Bronchial epithelial cell (primary cell): ENCODE measurements around the gene KRT72. TPM values are rescaled to one million over a fixed set of nuclear protein-coding genes. Genes with fewer than 3 reads are reported as not detected.

ENCODE experiments used
- DNase-seq: peaks from one replicate; pipeline ENCODE4 v3.0.0-alpha.2; 2010; ENCODE audit warnings: low read depth
- FAIRE-seq: peaks from 2 replicates; lab custom pipeline; 2011; peaks lifted over from hg19 to GRCh38; lab: Jason Lieb, UNC
- H3K27me3 ChIP-seq: 2 replicates; pipeline ENCODE4 v1.5.1; 2011; ENCODE audit warnings: low read length; ENCODE audit not compliant: control insufficient read depth, insufficient read depth
- H3K36me3 ChIP-seq: 2 replicates; pipeline ENCODE4 v1.5.1; 2011; ENCODE audit warnings: low read length; ENCODE audit not compliant: control insufficient read depth, insufficient read depth
- H3K4me3 ChIP-seq: 2 replicates; pipeline ENCODE4 v1.5.1; 2011; ENCODE audit warnings: mild to moderate bottlenecking, low read depth, low read length, control low read depth
- total RNA-seq: library from RNA; depleted of rRNA; stranded (reverse); fragments of >200 nt; gene quantifications from 2 replicates; pipeline ENCODE4 v1.2.1, GENCODE V29; 2014
- TF ChIP-seq, protein P1 (sequence below): IDR thresholded peaks from 2 replicates; pipeline ENCODE4 v1.5.1; 2011; ENCODE audit warnings: mild to moderate bottlenecking, moderate library complexity, low read length, control low read depth, inconsistent platforms; ENCODE audit not compliant: insufficient read depth, severe bottlenecking

KRT72 gene
- total RNA-seq, 1 donor from 2014 or later: not detected

DNA sequence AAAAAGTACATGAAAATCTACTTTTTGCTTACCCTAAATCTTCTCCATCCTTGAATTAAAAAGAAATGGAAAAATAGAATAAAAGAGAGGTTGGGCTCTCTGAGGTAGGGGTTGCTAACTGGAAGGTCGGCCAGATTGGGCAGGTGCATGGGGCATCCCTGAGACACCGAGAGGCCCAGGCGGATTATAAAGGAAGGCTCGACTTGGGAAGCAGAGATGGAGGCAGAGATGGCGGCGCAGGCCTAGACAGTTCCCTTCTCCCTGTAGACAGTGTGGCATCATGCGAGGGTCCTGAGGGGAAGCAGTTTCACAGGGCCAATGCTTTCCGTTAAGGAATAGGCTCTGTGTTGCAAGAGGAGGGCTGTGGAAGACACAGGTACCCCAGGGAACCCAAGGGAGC is 23.9 kb downstream of the KRT72 start:
- Histone ChIP-seq H3K4me3 (no peak overlapping the region), H3K27me3 (no peaks in the 10 kb centered on the region), H3K36me3 (no peaks in the 10 kb centered on the region)
- TF ChIP-seq, protein P1, sequence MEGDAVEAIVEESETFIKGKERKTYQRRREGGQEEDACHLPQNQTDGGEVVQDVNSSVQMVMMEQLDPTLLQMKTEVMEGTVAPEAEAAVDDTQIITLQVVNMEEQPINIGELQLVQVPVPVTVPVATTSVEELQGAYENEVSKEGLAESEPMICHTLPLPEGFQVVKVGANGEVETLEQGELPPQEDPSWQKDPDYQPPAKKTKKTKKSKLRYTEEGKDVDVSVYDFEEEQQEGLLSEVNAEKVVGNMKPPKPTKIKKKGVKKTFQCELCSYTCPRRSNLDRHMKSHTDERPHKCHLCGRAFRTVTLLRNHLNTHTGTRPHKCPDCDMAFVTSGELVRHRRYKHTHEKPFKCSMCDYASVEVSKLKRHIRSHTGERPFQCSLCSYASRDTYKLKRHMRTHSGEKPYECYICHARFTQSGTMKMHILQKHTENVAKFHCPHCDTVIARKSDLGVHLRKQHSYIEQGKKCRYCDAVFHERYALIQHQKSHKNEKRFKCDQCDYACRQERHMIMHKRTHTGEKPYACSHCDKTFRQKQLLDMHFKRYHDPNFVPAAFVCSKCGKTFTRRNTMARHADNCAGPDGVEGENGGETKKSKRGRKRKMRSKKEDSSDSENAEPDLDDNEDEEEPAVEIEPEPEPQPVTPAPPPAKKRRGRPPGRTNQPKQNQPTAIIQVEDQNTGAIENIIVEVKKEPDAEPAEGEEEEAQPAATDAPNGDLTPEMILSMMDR: no peak
- FAIRE-seq: no peak
- DNase-seq: no peak

DNA sequence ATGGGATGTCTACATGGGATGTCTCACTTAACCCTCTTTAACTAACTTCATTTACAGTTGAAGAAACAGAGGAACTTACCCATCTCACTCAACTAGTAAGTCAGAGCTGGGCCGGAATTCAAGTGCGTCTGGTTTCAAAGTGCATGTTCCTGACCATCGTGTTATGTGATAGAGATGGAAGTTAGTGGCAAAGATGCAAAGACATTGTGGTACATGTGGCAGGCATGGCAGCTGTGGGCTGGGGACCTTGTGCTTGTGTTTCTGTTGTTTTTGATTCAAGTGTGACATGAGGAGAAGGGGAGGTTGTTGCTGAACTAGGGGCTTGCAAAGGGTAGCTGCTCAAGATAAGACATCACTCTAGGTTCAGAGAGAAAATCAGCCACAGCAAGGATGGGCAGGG is 25.3 kb downstream of the KRT72 start:
- peak; percentile 83 for FAIRE-seq

DNA sequence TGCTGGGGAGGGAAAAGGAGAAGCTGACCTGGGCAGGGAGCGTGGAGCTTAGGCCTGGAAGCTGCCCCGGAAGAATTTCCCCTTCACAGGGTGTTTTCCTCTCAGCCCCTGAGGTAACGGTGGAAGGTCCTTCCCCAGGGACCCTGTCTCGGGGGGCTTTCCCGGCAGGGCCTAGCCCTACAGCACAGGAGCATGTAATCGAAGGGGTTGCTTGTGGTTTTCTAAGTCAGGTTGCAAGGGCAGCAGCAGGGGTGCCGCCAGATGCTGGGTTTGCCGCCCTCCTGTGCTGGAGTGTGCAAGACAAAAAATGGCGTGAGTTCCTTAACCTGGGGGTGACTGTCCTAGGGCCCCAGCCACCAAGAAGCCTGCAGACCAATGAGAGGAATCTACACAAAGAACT is 26.0 kb downstream of the KRT72 start:
- TF ChIP-seq, protein P1: no peak
- FAIRE-seq (no peak), DNase-seq (no peak)
- H3K4me3 ChIP-seq: no peak overlapping the region
- H3K36me3 ChIP-seq: no peaks in the 10 kb centered on the region
- H3K27me3 ChIP-seq: no peaks in the 10 kb centered on the region

More for the DNA sequence above, 25.3 kb downstream of the KRT72 start:
- H3K4me3 ChIP-seq: no peak overlapping the region
- DNase-seq: no peak
- no peaks in the 10 kb centered on the region for H3K36me3 ChIP-seq
- no peaks in the 10 kb centered on the region for H3K27me3 ChIP-seq
- TF ChIP-seq, protein P1: no peak

DNA sequence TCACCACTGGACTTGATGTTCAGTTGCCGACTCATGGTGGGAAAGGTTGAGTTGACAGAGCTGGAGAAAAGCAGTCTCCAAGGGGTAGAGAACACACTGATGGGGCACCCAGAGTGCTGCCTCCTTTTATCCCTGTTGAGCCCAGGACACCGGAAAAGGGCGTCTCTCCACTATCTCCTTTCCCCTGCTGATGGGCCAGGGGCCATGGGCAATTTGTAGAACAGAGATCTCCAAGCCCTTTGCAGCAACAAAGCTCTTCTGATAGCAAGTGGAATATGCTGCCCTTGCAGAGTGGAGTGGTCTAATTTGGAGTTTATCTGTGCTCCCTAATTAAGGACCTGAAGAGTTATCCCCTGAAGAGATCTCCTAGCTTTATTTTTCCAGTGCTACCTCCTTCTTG is 27.5 kb downstream of the KRT72 start, which contains the start of gene KRT74:
KRT74 (minus strand) TSS at position 101 of the 400 bp plus-strand sequence; CDS start at position 35, 66 bp downstream.
- no peaks in the 10 kb centered on the region for H3K27me3 ChIP-seq
- TF ChIP-seq, protein P1: no peak
- no peaks in the 10 kb centered on the region for H3K36me3 ChIP-seq
- no peak for DNase-seq
- H3K4me3 ChIP-seq: no peak within 1 kb of the TSS
- FAIRE-seq: peak; percentile 18

DNA sequence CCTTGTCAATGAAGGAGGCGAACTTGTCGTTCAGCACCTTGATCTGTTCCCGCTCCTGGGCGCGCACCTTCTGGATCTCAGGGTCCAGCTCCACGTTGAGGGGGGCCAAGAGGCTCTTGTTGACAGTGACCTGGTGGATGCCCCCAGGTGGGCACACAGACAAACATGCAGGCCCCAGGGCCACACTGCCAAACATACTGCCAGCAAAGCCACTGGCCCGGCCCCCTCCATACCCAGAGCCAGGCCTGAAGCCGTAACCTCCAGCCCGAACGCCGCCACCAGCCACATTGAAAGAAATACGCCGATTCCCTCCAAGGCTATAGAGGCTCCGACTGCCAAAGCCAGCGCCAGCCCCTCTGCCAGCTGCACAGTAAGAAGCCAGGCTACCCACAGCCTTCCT is 28.0 kb downstream of the KRT72 start:
- Histone ChIP-seq H3K27me3 (no peaks in the 10 kb centered on the region), H3K36me3 (no peaks in the 10 kb centered on the region), H3K4me3 (no peak overlapping the region)
- TF ChIP-seq, protein P1: no peak
- no peak for DNase-seq
- no peak for FAIRE-seq

DNA sequence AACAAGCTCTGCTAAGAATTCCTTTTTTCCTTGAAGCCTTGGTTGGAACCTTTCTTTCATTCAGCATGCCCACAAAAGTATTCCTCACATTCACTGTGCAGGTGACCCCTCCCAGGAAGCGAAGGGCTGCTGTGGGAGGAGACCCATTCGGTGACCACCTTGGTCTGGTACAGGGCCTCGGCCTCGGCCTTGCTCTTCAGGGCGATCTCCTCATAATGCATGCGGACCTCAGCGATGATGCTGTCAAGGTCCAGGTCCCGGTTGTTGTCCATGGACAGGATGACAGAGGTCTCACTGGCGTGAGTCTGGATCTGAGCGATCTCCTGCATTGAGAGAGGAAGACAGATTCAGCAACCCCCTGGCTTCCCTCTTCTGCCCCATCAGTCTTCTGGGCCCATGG is 30.8 kb downstream of the KRT72 start:
- Histone ChIP-seq H3K36me3 (no peaks in the 10 kb centered on the region), H3K27me3 (no peaks in the 10 kb centered on the region), H3K4me3 (no peak overlapping the region)
- DNase-seq (no peak), FAIRE-seq (peak; percentile 91)
- TF ChIP-seq, protein P1: no peak
